HepG2 (cell line): ENCODE data around the gene AFG1L. TPM values are rescaled to one million over a fixed set of nuclear protein-coding genes. Genes with fewer than 3 reads are reported as not detected.

ENCODE experiments used
- CEBPZ ChIP-seq: IDR thresholded peaks from 2 replicates; pipeline ENCODE4 v1.6.1; 2012; ENCODE audit warnings: low read length, improper control_type of control experiment
- ERF ChIP-seq: IDR thresholded peaks from 2 replicates; pipeline ENCODE4 v1.6.1; 2018; ENCODE audit warnings: missing biosample characterization, missing genetic modification reagents
- ETV5 ChIP-seq: IDR thresholded peaks from 2 replicates; pipeline ENCODE4 v1.6.1; 2018; ENCODE audit warnings: missing biosample characterization, missing genetic modification reagents, inconsistent platforms, borderline replicate concordance
- FOXO1 ChIP-seq: sonication (generic); formaldehyde crosslinking; IDR thresholded peaks from 2 replicates; pipeline ENCODE4 v1.4.0; 2020; ENCODE audit warnings: missing genetic modification reagents
- HNF4A ChIP-seq: sonication (generic); formaldehyde crosslinking; IDR thresholded peaks from 2 replicates; pipeline ENCODE4 v1.4.0; 2020; ENCODE audit warnings: missing genetic modification reagents
- PCBP1 ChIP-seq: fragments of 200-400 bp; formaldehyde crosslinking; IDR thresholded peaks from 2 replicates; pipeline ENCODE4 v1.6.1; 2017; ENCODE audit warnings: mild to moderate bottlenecking, low read depth, low read length, borderline replicate concordance
- RXRB ChIP-seq: IDR thresholded peaks from 2 replicates; pipeline ENCODE4 v1.6.1; 2016; ENCODE audit warnings: borderline replicate concordance, missing genetic modification reagents, missing compliant biosample characterization
- TCF7 ChIP-seq: sonication (generic); IDR thresholded peaks from 2 replicates; pipeline ENCODE4 v1.6.1; 2016; ENCODE audit warnings: antibody characterized with exemption, low read depth
- THAP11 ChIP-seq: IDR thresholded peaks from 2 replicates; pipeline ENCODE4 v1.6.1; 2016; ENCODE audit warnings: missing biosample characterization, missing genetic modification reagents
- XBP1 ChIP-seq: sonication (generic); formaldehyde crosslinking; IDR thresholded peaks from 2 replicates; pipeline ENCODE4 v1.5.0; 2020; ENCODE audit warnings: missing genetic modification reagents
- ZBTB14 ChIP-seq: sonication (generic); formaldehyde crosslinking; IDR thresholded peaks from 2 replicates; pipeline ENCODE4 v1.4.0; 2020; ENCODE audit warnings: missing genetic modification reagents
- ZBTB2 ChIP-seq: sonication (generic); formaldehyde crosslinking; IDR thresholded peaks from 2 replicates; pipeline ENCODE4 v1.8.0; 2022; ENCODE audit warnings: low read depth, missing genetic modification reagents
- ZBTB42 ChIP-seq: sonication (generic); formaldehyde crosslinking; IDR thresholded peaks from 2 replicates; pipeline ENCODE4 v1.5.0; 2020; ENCODE audit warnings: mild to moderate bottlenecking, missing genetic modification reagents
- ZFX ChIP-seq: sonication (generic); formaldehyde crosslinking; IDR thresholded peaks from 2 replicates; pipeline ENCODE4 v1.4.0; 2020; ENCODE audit warnings: mild to moderate bottlenecking, low read depth, missing genetic modification reagents, moderate library complexity
- ZNF12 ChIP-seq: sonication (generic); formaldehyde crosslinking; IDR thresholded peaks from 2 replicates; pipeline ENCODE4 v1.5.0; 2020; ENCODE audit warnings: missing genetic modification reagents
- ZNF256 ChIP-seq: sonication (generic); formaldehyde crosslinking; conservative IDR thresholded peaks from 2 replicates; pipeline ENCODE4 v1.4.0; 2020; ENCODE audit warnings: missing genetic modification reagents
- ZNF335 ChIP-seq: sonication (generic); formaldehyde crosslinking; IDR thresholded peaks from 2 replicates; pipeline ENCODE4 v1.4.0; 2020; ENCODE audit warnings: missing genetic modification reagents
- ZNF549 ChIP-seq: sonication (generic); formaldehyde crosslinking; IDR thresholded peaks from 2 replicates; pipeline ENCODE4 v1.5.0; 2020; ENCODE audit warnings: missing genetic modification reagents
- ZNF589 ChIP-seq: sonication (generic); formaldehyde crosslinking; conservative IDR thresholded peaks from 2 replicates; pipeline ENCODE4 v1.8.0; 2022; ENCODE audit warnings: mild to moderate bottlenecking, moderate library complexity, missing genetic modification reagents
- ZNF615 ChIP-seq: sonication (generic); formaldehyde crosslinking; IDR thresholded peaks from 2 replicates; pipeline ENCODE4 v1.5.0; 2020; ENCODE audit warnings: mild to moderate bottlenecking, missing genetic modification reagents, borderline replicate concordance
- ZNF678 ChIP-seq: sonication (generic); formaldehyde crosslinking; IDR thresholded peaks from 2 replicates; pipeline ENCODE4 v1.4.0; 2020; ENCODE audit warnings: mild to moderate bottlenecking, missing genetic modification reagents
- ZNF790 ChIP-seq: sonication (generic); formaldehyde crosslinking; IDR thresholded peaks from 2 replicates; pipeline ENCODE4 v1.8.0; 2022; ENCODE audit warnings: missing genetic modification reagents, mild to moderate bottlenecking, borderline replicate concordance
- ZNF800 ChIP-seq: sonication (generic); formaldehyde crosslinking; IDR thresholded peaks from 2 replicates; pipeline ENCODE4 v1.4.0; 2020; ENCODE audit warnings: missing genetic modification reagents
- polyA plus RNA-seq, 8 experiments: library from polyadenylated mRNA; depleted of rRNA in 3 of 8; stranded (reverse) in 7 of 8; unstranded in 1 of 8; fragments of >200 nt; fragmentation: Illumina TruSeq in 4 of 8; extraction: Trizol in 4 of 8; gene quantifications; 2 replicates each; pipeline versions ENCODE4 v1.2.1 to v1.2.3, GENCODE V29; 2011 to 2016; ENCODE audit warnings: low read depth in 4 of 8, missing spikeins in 1 of 8, mixed read lengths in 1 of 8; ENCODE audit not compliant: insufficient read depth in 1 of 8
- total RNA-seq, 5 experiments: library from RNA; depleted of rRNA; stranded (reverse); fragments of >200 nt; fragmentation: Illumina TruSeq; extraction: Trizol; gene quantifications; 2 replicates each; pipeline ENCODE4 v1.2.3, GENCODE V29; 2016; ENCODE audit warnings: low read depth in 1 of 5

AFG1L gene
- total and polyA plus RNA-seq, 2 of the 13 experiments (the other 11 are each of a cell fraction or from before 2014, with no cell fraction given) = 3.1 to 14.0 TPM

- TF ChIP-seq CEBPZ = no peak
- no peak for TF ChIP-seq ZNF549 (CRISPR knock-in tag)
- TF ChIP-seq ZNF800 (CRISPR knock-in tag) = no peak
- peak; percentile 12; the same call in 1 of the 2 replicates for TF ChIP-seq RXRB
- TF ChIP-seq FOXO1 (CRISPR knock-in tag) = no peak
- no peak for TF ChIP-seq THAP11 (CRISPR knock-in tag)
- TF ChIP-seq ZBTB14 (CRISPR knock-in tag) = no peak
- no peak for TF ChIP-seq ZBTB2 (CRISPR knock-in tag)
- TF ChIP-seq ZNF12 (CRISPR knock-in tag) = no peak
- no peak for TF ChIP-seq ZNF678 (CRISPR knock-in tag)
- TF ChIP-seq ZNF335 (CRISPR knock-in tag) = no peak
- TF ChIP-seq ZNF589 = no peak
- TF ChIP-seq ZBTB42 (CRISPR knock-in tag) = no peak
- no peak for TF ChIP-seq ZNF256 (CRISPR knock-in tag)
- TF ChIP-seq ZNF790 (CRISPR knock-in tag) = no peak
- no peak for TF ChIP-seq XBP1
- no peak for TF ChIP-seq HNF4A (CRISPR knock-in tag)
- TF ChIP-seq ZNF615 (CRISPR knock-in tag) = no peak
- TF ChIP-seq ZFX (CRISPR knock-in tag) = no peak
- TF ChIP-seq ERF (CRISPR knock-in tag) = peak; percentile 24; the same call in 1 of the 2 replicates
- no peak for TF ChIP-seq ETV5 (CRISPR knock-in tag)
- TF ChIP-seq TCF7 = no peak
- TF ChIP-seq PCBP1 = no peak
These were observed 247.2 kb downstream of the AFG1L start (continued) for GRCh38 chr6:108541843-108542759.
